A673 (cell line): ENCODE data around the gene MSL2.

Experiments
- EZH2 ChIP-seq: fragments of 200-600 bp; sonication (generic); IDR thresholded peaks from 2 replicates; pipeline ENCODE4 v1.6.1; 2017; ENCODE audit warnings: borderline replicate concordance, low read depth, mild to moderate bottlenecking, mixed read lengths, antibody characterized with exemption, low read length; ENCODE audit not compliant: poor library complexity, severe bottlenecking
- TF ChIP-seq, protein P1 (sequence below): fragments of 300-800, 200-600 bp; sonication (generic); conservative IDR thresholded peaks from 2 replicates; pipeline ENCODE4 v1.5.1; 2017; ENCODE audit warnings: low read depth, mild to moderate bottlenecking, antibody characterized with exemption, low read length, moderate library complexity, mixed read lengths

DNA sequence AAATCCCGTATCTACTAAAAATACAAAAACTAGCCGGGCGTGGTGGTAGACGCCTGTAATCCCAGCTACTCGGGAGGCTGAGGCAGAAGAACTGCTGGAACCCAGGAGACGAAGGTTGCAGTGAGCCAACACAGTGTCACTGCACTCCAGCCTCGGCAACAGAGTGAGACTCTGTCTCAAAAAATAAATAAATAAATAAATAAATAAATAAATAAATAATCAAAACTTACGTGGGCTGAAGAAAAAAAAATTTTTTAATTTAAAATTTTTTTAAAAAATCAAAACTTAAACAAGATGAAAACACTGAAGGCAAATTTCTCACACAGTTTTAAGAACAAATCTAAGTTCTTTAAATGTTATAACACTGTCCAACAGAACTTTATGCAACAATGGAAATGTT lies 14.4 kb downstream of the MSL2 start:
- TF ChIP-seq, protein P1, sequence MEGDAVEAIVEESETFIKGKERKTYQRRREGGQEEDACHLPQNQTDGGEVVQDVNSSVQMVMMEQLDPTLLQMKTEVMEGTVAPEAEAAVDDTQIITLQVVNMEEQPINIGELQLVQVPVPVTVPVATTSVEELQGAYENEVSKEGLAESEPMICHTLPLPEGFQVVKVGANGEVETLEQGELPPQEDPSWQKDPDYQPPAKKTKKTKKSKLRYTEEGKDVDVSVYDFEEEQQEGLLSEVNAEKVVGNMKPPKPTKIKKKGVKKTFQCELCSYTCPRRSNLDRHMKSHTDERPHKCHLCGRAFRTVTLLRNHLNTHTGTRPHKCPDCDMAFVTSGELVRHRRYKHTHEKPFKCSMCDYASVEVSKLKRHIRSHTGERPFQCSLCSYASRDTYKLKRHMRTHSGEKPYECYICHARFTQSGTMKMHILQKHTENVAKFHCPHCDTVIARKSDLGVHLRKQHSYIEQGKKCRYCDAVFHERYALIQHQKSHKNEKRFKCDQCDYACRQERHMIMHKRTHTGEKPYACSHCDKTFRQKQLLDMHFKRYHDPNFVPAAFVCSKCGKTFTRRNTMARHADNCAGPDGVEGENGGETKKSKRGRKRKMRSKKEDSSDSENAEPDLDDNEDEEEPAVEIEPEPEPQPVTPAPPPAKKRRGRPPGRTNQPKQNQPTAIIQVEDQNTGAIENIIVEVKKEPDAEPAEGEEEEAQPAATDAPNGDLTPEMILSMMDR: no peak
- TF ChIP-seq EZH2: no peak
